Renal cortex interstitium (tissue), 11 donors: ENCODE data around the gene MEIG1. TPM values are rescaled to one million over a fixed set of nuclear protein-coding genes. Genes with fewer than 3 reads are reported as not detected.
A peak's percentile ranks its signal among the peaks of the same experiment; 100 is the strongest.
"Not testable (repeated sequence)": the region's sequence is repeated elsewhere in the genome, so short reads cannot be mapped to it uniquely, and the experiment has no call there.

Source experiments
- DNase-seq, 11 donors: peaks; one replicate each; pipeline ENCODE4 v3.0.0-alpha.2; 2013; ENCODE audit warnings: low read depth in 9 of 11, low spot score in 4 of 11; ENCODE audit errors: extremely low read depth in 1 of 11
- polyA plus RNA-seq, 3 donors: library from polyadenylated mRNA; unstranded; fragments of 120-200 nt; gene quantifications; one replicate each; pipeline ENCODE4 v1.2.1, GENCODE V29; 2013; ENCODE audit not compliant: insufficient read length in 3 of 3

MEIG1 gene
- polyA plus RNA-seq, 3 donors: 1.1 to 2.9 (median 1.6) TPM

DNA sequence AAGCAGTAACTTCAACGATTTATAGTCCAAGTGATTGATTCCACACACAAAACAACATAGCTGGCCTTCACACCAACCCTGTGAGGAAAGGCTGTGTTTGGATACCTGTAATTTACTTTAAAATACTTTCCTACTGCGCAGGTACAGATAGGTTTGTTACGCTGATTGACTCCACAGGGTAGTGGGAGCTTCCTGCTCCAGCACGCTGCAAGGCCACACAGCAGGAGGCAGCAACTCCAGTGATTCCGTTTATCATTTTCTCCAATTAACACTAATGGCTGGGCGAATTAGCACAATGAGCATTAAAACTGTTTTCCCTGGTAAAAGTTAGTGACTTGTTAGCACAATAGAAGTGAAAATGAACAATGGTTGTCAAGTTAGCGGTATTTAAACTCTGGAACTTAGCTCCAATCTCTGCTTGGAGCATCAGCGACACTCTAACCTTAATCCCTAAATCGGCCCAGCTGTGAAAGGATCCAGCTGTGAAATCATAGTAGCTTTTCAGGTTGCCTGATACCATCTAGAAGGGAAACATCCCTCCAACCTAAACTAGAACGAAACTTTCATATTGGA is 6.3 kb upstream of the MEIG1 start:
- peak in 6 of 11 donors; percentile 3 to 22 (median 8) for DNase-seq

DNA sequence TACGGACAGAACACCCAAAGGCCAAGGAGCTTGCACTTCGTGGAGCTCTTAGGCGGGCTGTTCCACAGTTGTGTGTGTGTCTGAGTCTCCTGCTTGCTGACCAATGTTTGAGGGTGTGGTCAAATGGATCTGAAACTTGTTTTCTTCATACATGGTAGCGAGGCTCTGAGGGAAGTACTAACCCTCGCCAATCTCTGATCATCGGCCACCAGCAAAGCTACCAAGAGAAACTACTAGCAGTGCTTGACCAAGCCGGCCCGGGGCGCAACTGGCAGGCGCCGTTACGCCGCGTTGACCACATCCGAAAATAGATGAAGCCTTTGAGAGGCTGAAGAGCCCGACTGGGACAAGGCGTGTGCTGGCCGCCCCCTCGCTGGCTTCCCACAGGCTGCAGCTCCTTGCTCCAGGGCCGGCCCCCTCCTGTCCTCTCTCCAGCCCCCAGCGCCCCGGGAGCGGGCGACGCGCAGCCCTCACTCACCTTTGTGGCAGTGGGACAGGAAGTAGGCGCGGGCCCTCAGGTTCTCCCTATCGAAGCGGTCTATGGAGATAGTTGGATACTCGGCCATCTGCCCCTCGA is 5.7 kb upstream of the MEIG1 start:
- peak in 6 of 11 donors; percentile 12 to 41 (median 20) for DNase-seq

GRCh38 chr10:14954001-14954770 is 5.0 kb upstream of the MEIG1 start, which contains the start of gene DCLRE1C:
Gene DCLRE1C (minus strand): TSS chr10:14954096. CDS start chr10:14954010, 86 bp downstream.
- DNase-seq: peak; percentile 75 to 90 (median 84)

GRCh38 chr10:14954934-14955333 is 4.3 kb upstream of the MEIG1 start:
- DNase-seq: no peak

DNA sequence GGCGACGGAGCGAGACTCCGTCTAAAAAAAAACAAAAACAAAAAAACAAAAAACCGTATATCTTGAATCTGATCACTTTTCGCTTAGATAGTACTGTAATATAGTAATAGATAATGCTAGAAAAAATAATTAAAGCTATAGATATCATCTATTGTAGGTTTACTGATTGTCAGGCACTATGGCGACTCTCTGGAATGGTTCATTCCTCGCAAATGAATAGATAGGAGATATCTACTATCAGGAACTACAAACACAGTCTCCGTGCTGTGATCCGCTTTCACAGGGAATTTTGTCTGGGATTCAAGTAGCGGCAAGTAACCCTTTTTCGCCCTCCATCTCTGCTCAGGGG is 342 bp upstream of the MEIG1 start:
- DNase-seq: no peak

- no peak for DNase-seq
Observed at GRCh38 chr10:14967897-14968296, 8.7 kb downstream of the MEIG1 start.

- DNase-seq: peak in 1 of 11 donors; percentile 15
Observed at GRCh38 chr10:14971867-14972448, 12.8 kb downstream of the MEIG1 start.

DNA sequence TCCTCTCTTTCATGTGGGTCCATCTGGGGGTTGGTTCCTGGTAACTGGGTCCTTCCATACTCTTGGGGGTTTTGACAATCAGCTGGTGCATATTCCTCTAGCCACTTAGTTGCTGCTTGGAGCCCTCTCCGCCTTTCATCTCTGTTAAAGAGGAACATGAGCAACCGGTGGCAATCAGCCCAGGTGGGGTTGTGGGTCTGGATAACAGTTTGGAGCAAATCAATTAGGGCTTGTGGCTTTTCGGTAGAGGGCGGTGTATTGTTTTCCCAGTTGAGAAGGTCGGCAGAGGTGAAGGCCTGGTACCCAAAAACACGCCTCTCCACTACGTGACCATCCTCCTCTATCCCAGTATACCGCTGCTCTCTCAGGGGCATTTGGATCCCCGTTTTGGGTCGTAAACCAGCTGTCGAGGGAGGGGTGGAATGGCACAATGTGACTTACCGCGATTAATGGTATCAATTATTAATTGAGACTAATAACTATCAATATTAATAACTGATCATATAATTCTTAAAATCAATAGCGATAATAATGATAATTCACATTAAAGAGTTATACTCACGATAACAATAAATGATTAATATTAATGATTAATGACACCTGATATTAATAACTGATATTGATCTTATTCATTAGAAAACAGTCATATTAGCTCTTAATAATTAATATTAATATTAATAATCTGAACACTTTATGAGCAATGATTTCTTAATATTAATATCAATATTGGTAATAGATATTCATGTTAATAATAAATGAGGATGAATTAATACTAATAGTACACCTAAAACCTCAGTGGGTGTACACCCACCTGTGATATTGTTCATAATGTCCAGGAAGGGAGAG is 15.2 kb downstream of the MEIG1 start:
- not testable (repeated sequence) for DNase-seq

DNA sequence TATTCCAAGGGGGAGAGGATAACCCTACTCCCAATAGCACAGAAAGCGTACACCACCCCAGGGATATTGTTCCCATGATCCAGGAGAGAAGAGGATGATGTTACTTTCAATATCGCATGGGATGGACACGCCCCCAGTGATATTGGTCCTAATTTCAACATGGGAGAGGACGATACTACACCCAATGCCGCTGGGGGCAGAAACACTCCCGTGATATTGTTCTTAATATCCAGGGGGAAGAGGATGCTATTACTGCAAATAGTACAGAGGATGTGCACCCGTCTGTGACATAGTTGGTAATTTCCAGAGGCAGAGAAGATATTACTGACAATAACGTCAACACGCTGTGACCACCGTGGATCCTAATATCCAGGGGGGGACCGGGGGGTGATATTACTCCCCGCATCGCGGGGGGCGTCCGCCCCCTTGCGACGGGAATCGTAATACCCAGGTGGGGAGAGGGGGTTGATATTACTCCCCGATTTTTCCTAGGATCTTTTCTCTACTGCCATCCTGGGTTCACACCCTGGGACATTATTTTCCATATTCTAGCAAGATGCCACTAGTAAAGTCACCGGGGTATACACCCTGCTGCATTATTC is 16.6 kb downstream of the MEIG1 start:
- no peak for DNase-seq

DNA sequence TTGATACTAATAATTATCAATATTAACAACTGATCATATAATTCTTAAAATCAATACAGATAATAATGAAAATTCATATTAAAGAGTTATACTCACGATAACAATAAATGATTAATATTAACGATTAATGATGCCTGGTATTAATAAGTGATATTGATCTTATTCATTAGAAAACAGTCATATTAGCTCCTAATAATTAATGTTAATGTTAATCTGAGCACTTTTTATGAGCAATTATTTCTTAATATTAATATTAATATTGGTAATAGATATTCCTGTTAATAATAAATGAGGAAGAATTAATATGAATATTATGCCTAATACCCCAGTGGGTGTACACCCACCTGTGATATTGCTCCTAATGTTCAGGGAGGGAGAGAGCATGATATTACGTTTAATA is 23.6 kb downstream of the MEIG1 start:
- no peak for DNase-seq

DNA sequence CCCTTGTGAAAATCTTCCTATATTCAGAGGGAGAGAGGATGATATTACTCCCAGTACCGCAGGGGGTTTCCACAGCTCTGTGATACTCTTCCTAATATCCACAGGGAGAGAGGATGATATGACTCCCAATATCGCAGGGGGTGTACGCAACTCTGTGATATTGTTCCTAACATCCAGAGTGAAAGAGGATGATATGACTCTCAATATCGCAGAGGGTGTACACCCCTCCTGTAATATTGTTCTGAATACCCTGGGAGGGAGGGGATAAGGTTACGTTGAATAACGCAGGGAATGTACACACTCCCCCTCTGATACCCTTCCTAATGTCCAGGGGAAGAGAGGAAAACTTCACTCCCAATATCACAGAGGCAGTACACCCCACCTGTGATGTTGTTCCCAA is 30.4 kb downstream of the MEIG1 start:
- not testable (repeated sequence) for DNase-seq

DNA sequence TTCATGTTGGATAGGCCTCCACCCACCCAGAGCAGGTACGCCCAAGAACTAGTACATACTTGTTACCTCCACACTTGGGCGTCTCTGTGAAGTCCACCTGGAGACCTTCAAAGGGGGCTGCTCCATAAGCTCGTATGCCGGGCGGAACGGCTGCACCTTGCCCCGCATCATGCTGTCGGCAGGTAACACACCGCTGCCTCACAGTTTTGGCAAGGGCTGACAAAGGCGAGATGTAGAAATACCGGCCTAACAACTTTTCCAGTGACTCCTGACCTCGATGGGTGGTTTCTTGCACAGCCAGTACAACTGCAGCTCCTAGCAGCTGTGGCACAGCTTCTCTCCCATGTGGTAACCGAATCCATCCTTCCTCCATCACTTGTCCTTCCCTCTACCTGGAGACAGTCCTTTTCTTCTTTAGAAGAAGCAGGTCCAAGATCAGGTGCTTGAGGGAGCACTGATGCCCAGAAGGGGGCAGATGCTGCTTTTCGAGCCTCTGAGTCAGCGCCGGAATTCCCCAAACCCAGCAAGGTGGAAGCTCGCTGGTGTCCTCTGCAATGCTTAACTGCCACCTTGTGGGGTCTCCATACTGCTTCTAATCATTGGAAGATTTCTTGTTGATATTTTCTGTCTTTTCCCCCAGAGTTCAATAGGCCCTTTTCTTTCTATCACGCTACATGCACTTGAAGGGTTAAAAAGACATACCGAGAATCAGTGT is 32.0 kb downstream of the MEIG1 start:
- DNase-seq: peak in 1 of 11 donors; percentile 4

- not testable (repeated sequence) for DNase-seq
Observed at GRCh38 chr10:14992336-14992735, 33.1 kb downstream of the MEIG1 start.

DNA sequence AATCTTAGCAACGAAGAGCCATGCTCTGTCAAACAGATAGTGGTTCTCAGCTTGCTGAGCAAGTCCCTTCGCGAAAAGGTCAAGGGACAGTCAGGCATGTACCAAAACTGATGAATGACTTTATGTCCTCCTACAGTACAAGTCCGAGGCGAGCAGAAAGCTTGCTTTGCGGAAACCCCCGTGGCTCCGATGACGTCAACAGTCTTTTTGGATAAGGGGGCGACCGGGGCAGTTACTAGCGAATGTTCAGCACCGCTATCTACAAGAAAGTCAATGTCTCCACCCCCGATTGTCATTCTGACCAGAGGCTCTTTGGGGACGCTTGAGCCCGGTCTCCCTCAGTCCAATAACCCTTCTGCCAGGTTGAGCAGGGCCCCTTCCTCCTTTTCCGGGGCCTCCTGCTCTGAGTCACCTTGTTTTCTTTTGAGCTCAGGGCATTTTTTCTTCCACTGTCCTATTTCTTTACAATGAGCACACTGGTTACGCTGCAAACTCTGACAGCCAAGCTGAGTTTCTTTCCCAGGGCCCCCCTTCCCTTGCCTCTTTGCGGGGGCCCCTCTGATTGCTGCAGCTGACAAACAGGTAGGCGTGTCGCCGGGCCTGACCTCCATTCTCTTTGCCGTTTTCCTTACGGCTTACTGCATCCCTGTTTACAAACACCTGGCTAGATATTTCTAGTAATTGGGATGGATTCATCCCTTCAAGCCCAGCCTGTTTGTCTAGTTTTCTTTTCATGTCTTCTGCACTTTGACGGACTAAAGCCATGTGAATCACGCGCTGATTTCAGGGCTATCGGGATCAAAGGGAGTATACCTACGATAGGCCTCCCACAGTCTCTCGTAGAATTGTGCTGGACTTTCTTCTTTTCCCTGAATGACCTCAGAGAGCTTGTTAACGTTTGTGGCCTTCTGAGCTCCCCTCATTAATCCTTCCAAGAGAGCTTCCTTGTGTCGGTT is 34.6 kb downstream of the MEIG1 start:
- not testable (repeated sequence) for DNase-seq

DNA sequence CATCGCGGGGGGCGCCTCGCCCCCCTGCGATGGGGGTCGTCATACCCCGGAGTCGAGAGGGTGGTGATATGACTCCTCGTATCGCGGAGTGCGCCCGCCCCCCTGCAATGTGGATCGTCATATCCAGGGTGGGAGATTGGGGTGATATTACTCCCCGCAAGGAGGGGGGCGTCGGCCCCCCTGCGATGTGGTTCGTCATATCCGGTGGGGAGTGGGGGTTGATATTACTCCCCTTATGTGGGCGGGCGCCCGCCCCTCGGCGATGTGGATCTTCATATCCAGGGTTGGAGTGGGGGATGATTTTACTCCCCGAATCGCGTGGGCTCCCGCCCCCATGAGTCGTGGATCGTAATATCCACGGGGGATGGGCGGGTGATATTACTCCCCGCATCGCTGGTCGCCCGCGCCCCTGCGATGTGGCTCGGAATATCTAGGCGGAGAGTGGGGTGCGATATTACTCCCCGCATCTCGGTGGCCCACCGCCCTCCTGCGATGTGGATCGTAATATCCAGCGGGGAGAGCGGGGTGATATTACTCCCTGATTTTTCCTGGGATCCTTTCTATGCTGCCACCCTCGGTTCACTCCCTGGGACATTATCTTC is 36.9 kb downstream of the MEIG1 start:
- DNase-seq: no peak

- not testable (repeated sequence) for DNase-seq
Observed at GRCh38 chr10:15013530-15013929, 54.3 kb downstream of the MEIG1 start.

DNA sequence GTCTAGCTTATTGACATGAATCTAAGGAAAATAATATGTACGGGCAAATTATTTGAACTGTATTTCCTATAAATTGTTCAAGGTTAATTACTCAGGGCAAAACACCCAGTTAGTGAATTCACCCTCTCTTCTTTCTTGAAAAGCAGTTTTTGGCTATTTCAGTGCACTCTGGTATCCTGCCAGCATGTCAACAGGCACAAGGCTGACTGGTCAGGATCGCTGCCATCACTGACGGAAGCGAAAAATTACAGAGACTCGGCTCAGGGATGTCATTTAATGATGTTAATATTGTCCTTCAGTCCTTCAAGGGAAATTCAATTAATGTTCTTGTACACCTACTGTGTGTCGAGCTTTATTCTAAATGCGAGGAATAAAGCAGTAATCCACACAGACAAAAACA is 56.3 kb downstream of the MEIG1 start:
- DNase-seq: no peak
